ENCODE results near the gene ZNF862.

Gene ZNF862

DNA sequence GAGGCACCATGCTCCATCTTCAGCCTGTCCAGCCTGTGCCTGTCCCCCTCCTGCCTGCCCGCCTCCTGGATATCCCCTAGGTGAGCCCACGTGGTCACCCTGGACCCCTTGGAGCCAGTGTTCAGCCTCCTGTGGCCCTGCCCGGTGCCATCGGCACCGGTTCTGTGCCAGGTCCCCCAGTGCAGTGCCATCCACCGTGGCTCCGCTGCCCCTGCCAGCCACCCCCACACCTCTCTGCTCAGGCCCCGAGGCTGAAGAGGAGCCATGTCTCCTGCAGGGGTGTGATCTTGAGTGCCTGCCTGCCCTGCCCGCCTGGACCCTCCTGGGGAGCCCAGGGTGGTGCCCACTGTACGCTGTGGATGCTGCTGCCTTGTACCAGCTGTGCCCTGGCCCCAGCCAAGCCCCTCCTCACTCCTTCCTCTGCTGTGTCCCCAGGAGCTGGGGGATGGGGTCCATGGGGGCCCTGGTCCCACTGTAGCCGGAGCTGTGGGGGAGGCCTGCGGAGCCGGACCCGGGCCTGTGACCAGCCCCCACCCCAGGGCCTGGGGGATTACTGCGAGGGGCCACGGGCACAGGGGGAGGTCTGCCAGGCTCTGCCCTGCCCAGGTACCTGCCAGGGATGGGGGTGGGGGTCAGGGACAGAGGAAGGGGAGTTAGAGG, 26.2 kb upstream of the ZNF862 start:
- DNase-seq, result no peak

GRCh38 chr7:149813254-149814035, 24.7 kb upstream of the ZNF862 start:
- DNase-seq, result no peak

DNA sequence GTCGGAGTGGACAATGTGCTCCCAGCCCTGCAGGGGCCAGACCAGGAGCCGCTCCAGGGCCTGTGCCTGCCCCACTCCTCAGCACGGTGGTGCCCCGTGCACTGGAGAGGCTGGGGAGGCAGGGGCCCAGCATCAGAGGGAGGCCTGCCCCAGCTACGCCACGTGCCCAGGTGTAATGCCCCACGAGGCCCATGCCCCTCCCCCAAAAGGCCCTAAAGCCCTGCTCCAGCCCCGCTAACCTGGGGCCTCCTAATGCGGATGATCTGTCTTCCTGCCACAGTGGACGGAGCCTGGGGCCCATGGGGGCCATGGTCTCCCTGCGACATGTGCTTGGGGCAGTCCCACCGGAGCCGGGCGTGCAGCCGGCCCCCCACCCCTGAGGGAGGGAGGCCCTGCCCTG, 23.7 kb upstream of the ZNF862 start:
- DNase-seq, result no peak

- no peak for DNase-seq
Measured at GRCh38 chr7:149815121-149815520, 23.1 kb upstream of the ZNF862 start.

DNA sequence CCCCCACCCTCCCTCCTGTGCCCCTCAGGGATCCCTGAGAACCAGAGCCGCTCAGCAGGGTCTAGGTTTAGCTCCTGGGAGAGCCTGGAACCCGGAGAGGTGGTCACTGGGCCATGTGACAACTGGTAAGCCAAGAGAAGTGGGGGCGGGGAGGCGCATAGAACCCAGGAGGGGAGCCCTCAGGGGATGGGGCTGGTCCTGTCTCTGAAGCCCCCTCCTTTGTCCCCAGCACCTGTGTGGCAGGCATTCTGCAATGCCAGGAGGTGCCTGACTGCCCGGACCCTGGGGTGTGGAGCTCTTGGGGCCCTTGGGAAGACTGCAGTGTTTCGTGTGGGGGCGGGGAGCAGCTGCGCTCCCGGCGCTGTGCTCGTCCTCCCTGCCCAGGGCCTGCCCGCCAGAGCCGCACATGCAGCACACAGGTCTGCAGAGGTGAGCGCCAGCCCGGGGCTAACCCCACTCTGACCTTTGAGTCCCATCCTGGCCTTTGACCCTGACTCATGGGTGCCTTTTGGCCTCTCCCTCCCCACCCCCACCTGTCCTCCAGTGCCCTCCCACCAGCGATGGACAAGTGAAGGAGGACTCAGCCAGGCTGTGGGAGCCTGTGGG, 22.4 kb upstream of the ZNF862 start:
- DNase-seq, result no peak

GRCh38 chr7:149816267-149816751, 21.9 kb upstream of the ZNF862 start:
- DNase-seq, result no peak

DNA sequence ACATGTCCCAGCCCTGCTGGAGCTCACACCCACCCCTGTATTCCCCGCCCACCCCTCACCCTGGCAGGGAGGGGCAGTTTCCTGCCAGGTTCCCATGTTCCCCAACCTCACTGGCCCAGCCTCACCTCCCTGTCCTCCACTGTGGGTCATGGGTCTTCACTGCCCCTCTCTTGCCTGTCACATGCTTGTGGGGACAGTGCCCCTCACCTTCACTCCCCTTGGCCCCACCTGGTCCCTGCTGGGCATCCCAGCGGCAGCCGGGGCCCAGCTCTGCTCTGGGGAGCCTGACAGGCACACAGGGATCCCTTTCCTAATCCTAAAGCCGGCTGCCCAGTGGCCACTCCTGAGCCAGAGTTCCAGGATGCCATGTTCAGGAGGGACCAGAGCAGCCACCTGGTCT, 21.4 kb upstream of the ZNF862 start:
- DNase-seq, result no peak

GRCh38 chr7:149817301-149817771, 20.8 kb upstream of the ZNF862 start:
- no peak for DNase-seq

DNA sequence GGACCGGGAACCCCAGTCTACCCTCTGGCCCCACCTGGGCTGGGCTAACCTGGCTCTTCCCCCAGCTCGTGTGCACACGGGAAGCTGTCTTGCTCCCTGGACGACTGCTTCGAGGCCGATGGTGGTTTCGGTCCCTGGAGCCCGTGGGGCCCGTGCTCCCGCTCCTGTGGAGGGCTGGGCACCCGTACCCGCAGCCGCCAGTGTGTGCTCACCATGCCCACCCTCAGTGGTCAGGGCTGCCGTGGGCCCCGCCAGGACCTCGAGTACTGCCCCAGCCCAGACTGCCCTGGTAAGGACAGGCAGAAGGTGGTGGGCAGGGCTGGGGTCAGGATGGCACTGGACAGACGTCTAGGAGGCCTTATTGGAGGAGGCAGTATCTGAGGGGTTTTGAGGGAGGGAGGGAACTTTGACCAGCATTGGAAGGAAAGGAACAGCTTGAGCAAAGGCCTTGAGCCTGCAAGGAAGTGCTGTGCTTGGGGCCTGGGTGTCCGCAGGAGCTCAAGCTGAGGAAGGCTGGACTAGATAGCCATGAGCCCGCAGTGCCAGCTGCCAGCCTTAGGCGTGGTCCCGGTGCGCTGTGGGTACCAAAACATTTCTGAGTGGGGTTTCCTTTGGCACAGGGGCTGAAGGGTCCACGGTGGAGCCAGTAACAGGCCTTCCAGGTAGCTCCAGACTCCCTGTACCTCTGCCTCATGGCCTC, 20.2 kb upstream of the ZNF862 start:
- no peak for DNase-seq

GRCh38 chr7:149818536-149818840, 19.7 kb upstream of the ZNF862 start:
- no peak for DNase-seq

DNA sequence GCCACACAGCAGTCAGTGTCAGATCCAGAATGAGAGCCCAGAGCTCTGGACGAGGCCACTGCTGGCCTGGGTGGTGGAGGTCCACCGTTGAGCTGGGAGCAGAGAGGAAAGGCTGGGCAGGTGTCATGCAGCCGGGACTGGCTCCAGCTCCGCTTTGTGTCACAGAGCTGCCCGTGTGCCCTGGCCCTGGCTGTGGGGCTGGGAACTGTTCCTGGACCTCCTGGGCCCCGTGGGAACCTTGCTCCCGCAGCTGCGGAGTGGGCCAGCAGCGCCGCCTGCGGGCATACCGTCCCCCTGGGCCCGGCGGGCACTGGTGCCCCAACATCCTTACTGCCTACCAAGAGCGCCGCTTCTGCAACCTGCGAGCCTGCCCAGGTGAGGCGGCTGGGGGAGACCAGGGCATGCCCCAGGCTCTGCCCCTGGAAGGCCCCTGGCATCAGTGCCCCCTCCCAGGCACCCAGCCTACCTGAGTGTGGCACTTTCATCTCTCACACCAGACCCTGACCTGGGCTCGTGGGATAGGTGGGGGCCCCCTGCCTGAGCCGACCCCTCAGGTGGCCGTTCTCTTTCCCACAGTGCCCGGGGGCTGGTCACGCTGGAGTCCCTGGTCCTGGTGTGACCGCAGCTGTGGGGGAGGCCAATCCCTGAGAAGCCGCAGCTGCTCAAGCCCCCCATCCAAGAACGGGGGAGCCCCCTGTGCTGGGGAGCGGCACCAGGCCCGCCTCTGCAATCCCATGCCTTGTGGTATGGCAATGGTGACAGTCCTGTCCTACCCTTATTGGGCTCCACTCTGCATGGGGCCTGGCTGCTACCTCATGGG, 18.8 kb upstream of the ZNF862 start:
- no peak for DNase-seq

DNA sequence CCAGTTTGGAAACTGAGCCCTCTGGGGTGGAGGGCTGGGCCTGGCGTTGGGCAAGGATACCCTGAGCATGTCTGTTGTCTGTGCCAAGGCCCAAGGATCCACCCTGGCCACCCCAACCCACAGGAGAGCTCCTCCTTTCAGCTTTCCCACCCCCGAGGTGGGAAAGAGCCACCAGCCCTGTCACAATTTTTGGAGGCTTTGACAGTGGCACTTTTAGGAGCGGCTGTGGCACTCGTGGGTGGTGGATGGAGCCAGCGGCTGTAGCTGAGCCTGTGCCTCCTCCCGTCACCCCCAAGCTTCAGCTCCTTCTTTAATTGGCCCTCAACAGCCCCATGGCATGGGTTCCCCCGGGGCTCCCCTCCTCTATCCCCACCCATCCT, 18.2 kb upstream of the ZNF862 start:
- no peak for DNase-seq

GRCh38 chr7:149820622-149821190, 17.5 kb upstream of the ZNF862 start:
- DNase-seq, result no peak

- no peak for DNase-seq
Measured at GRCh38 chr7:149821191-149822148, 16.7 kb upstream of the ZNF862 start.

- no peak for DNase-seq
Measured at GRCh38 chr7:149822353-149822943, 15.7 kb upstream of the ZNF862 start.

DNA sequence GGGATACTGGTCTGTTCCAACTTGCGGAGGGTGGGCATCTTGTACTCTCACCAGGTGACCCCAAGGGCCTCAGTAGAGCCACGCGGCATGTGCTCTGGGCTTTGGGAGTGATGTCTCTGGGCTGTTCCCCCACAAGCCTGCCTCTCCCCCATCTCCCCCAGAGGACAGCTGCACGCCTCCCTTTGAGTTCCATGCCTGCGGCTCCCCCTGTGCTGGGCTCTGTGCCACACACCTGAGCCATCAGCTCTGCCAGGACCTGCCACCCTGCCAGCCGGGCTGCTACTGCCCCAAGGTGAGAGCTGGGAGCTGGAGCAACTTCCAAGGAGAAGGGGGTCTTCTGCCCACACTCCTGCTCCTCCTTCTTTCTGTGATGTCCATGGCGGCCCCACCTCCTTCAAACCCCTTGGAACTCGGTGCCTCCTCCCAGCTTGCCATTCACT, 15.0 kb upstream of the ZNF862 start:
- no peak for DNase-seq

DNA sequence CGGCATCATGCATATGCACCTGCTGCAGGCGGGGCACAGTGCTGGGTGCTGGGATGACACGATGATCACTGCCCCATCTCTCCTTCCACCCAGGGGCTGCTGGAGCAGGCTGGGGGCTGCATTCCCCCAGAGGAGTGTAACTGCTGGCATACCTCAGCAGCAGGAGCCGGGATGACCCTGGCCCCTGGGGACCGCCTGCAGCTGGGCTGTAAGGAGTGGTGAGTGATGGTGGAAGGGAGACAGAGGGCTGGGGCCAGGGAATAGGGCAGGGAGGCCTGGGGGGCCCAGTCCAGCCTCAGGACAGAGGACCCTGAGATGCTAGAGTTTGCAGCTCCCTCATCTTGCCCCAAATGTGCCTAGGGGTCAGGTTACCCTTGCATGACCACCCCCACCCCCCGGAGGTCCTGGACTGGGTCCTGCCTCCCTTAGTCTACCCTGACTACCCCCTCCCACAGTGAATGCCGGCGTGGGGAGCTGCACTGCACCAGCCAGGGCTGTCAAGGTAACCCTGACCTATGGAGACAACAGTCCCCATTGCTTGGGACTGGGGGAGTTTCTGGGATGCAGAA, 14.5 kb upstream of the ZNF862 start:
- no peak for DNase-seq

GRCh38 chr7:149824301-149824741, 13.9 kb upstream of the ZNF862 start:
- no peak for DNase-seq

DNA sequence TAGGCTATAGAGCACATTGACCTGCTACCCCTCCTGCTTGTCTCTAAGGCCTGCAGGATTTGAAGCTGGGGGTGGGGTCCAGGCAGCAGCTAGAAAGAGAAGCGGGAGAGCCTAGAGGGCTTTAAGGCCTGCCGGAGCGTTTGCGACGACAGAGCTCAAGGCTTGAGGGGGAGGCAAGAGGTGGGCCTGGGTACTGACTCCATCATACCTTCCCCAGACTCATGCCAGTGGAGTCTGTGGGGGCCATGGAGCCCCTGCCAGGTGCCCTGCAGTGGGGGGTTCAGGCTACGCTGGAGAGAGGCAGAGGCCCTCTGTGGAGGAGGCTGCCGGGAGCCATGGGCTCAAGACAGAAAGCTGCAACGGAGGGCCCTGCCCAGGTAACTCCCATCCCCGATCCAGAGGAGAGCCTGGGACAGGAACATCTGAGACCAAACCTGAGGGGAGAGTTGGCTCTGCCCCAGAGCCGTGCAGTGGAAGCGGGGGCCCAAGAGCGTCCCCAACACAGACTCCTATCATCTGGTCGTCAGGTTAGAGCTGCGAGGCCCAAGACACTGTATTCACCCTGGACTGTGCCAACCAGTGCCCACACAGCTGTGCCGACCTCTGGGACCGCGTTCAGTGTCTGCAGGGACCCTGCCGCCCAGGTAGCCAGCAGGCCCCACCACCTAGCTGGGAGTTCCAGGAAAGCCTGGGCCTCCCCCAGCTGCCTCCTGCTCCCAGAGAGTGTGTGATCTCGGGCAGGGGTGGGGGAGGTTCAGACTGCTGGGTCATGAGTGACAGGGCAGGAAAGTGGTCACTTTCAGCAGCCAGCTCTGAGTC, 13.2 kb upstream of the ZNF862 start:
- no peak for DNase-seq

Data from GF-D8 (cell line).